Mucosa of descending colon (tissue), 3 donors: Measurements from ENCODE around the gene TM7SF2. TPM values are rescaled to one million over a fixed set of nuclear protein-coding genes. Genes with fewer than 3 reads are reported as not detected.

Experiments
- ATAC-seq: fragments of 200-7000 bp; cut with Tn5 transposase; one replicate; pipeline ENCODE4 v1.9.1; 2020; ENCODE audit warnings: mild to moderate bottlenecking, moderate library complexity
- DNase-seq, 3 donors: peaks; one replicate each; pipeline ENCODE4 v3.0.0-alpha.2; 2020
- H3K36me3 ChIP-seq: fragments of 200-600 bp; one replicate; pipeline ENCODE4 v1.8.0; 2021; ENCODE audit warnings: low read depth, mild to moderate bottlenecking
- H3K4me1 ChIP-seq: fragments of 200-600 bp; one replicate; pipeline ENCODE4 v1.8.0; 2021; ENCODE audit warnings: low read depth, mild to moderate bottlenecking
- H3K4me3 ChIP-seq: fragments of 200-600 bp; one replicate; pipeline ENCODE4 v1.8.0; 2021; ENCODE audit warnings: mild to moderate bottlenecking
- H3K9me3 ChIP-seq: fragments of 200-600 bp; one replicate; pipeline ENCODE4 v1.8.0; 2021; ENCODE audit warnings: mild to moderate bottlenecking
- intact Hi-C, 2 donors: fragments of 100-400 bp; cut with DNase I in 1 of 2; cut with micrococcal nuclease in 1 of 2; formaldehyde crosslinking; loops; one replicate each; pipeline versions ENCODE4 v1.11.0 to v1.11.1; 2022; cut with DNase I, micrococcal nuclease
- total RNA-seq, 3 donors: library from RNA; stranded (reverse); fragmentation: NEBNext Ultra II Directional in 2 of 3; extraction: Animal tissue kit (Norgen Biotek cat#: 25700) in 2 of 3; gene quantifications; one replicate each; pipeline versions ENCODE4 v1.2.1 to v1.2.4, GENCODE V29; 2021 to 2023
- TF ChIP-seq, protein P1 (sequence below): fragments of 200-600 bp; IDR thresholded peaks from one replicate; pipeline ENCODE4 v1.8.0; 2022; ENCODE audit warnings: antibody characterized with exemption, mild to moderate bottlenecking
- donor health status: DM: no; HTN: no; CAD: no; lungs with moderate emphysema.
- donor health status: DM: no; HTN: no; CAD: no.
- donor health status: DM: no; HTN: yes; CAD: no.

Gene TM7SF2
- total RNA-seq, 3 donors from 2014 or later: 13.1 to 25.7 (median 23.6) TPM

DNA sequence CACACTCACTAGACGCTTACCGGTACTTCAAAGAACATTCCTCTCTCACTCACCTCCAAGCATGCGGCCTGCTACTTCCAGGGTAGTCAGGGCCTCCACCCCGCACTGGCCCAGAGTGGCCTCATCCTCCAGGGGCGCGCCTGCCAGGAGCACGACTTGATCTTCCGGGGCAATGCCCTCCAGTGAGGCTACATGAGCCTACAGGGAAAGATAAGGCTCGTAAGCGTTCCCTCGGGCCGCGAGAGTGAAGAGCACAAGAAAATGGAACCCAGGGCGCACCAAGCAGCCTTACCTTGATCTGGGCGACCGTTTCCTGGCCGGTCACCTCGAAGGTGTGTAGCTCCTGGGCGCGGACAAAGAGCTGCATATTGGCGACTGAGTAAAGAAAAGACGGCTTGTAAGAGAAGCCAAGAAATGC is 9.8 kb downstream of the TM7SF2 start:
- intact Hi-C loops: no loop called here

DNA sequence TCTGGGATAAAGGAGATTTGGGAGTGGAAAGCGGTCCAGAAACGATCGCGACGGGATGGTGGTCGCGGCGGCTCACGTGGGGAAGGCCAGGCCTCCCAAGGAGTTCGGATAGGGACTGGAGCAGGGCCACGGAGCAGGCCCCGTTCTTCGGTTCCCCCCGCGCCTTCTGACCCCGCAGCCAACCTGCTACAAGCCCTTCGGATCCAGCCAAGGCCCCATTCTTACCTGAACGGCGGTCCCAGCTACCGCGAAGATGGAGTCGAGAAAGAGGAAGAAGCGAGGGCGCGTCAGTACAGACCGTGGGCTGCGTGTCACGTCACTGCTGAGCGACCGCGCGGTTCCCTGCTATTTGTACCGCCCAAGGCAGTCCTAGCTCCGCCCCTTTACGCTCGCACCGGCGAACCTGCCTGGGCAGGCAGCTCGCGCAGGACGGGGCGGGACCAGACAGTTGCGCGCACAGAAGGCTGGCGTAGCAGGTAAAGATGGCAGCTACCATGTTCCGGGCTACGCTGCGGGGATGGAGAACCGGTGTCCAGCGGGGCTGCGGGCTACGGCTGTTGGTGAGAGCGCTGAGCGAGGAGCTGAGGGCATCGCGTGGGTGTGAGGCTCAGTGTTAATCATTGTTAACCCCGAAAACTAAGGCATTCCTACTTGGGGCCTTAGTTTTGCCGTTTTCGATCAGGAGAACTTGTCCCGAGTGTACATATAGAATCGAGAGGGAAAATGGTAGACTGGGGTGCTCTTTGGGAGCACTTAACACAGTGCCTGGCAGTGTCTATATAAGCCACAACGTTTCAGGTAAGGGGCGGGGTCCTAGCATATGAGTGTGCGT is 10.4 kb downstream of the TM7SF2 start, which contains the start of the genes FAU and MRPL49:
TSS of gene FAU (minus strand) at position 270 of the 832 bp plus-strand sequence. CDS start 321 bp downstream, outside the sequence.
TSS of gene MRPL49 (plus strand) at position 457 of the 832 bp plus-strand sequence. CDS start at position 483, 26 bp downstream.
- intact Hi-C loops: no loop called here
- peaks cover 23% of the 10 kb centered on the region for H3K4me1 ChIP-seq
- ATAC-seq: peak; percentile 83
- TF ChIP-seq, protein P1, sequence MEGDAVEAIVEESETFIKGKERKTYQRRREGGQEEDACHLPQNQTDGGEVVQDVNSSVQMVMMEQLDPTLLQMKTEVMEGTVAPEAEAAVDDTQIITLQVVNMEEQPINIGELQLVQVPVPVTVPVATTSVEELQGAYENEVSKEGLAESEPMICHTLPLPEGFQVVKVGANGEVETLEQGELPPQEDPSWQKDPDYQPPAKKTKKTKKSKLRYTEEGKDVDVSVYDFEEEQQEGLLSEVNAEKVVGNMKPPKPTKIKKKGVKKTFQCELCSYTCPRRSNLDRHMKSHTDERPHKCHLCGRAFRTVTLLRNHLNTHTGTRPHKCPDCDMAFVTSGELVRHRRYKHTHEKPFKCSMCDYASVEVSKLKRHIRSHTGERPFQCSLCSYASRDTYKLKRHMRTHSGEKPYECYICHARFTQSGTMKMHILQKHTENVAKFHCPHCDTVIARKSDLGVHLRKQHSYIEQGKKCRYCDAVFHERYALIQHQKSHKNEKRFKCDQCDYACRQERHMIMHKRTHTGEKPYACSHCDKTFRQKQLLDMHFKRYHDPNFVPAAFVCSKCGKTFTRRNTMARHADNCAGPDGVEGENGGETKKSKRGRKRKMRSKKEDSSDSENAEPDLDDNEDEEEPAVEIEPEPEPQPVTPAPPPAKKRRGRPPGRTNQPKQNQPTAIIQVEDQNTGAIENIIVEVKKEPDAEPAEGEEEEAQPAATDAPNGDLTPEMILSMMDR: no peak
- H3K4me3 ChIP-seq: peak within 1 kb of the TSS; percentile 64
- peak; percentile 98 to 100 (median 100) for DNase-seq
- H3K9me3 ChIP-seq: no peaks in the 10 kb centered on the region
- H3K36me3 ChIP-seq: peaks cover 14% of the 10 kb centered on the region

More for the DNA sequence above, 9.8 kb downstream of the TM7SF2 start:
- H3K36me3 ChIP-seq: peaks cover 10% of the 10 kb centered on the region
- ATAC-seq (peak; percentile 4), DNase-seq (peak in 2 of 3 donors; percentile 70 to 72)
- H3K4me1 ChIP-seq: peaks cover 28% of the 10 kb centered on the region
- no peaks in the 10 kb centered on the region for H3K9me3 ChIP-seq
- TF ChIP-seq, protein P1: no peak
- H3K4me3 ChIP-seq: peak overlapping the region; percentile 64

DNA sequence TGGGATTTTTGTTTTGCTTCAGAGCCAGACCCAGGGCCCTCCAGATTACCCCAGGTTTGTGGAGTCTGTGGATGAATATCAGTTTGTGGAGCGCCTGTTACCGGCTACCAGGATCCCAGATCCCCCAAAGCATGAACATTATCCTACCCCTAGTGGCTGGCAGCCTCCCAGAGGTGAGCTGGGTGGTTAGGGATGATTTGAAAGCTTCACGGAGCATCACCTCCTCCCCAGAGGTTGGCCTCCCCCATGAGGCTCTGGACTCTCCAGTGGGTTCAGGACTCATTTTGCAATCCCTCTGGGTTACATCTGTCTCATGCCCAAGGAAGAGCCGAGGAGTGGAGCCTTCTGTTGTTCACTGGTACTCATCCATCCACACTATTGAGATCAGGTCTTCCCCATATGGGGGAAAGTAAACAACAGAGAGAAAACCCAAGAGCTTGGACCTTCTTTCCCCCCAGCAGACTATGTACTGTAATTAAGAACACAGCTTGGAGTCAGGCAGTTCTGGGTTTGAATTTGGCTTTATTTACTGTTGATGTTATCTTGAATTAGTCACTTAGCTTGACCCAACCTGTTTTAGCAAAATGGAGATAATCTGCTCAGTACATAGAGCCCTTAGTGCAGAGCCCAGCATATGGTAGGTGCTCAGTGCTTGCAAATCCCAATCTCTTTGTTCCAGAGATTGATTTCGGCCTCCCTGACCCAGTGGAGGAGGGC is 13.0 kb downstream of the TM7SF2 start:
- no peak overlapping the region for H3K4me3 ChIP-seq
- H3K4me1 ChIP-seq: peaks cover 23% of the 10 kb centered on the region
- intact Hi-C loops: no loop called here
- no peak for DNase-seq
- TF ChIP-seq, protein P1: no peak
- H3K9me3 ChIP-seq: no peaks in the 10 kb centered on the region
- peaks cover 18% of the 10 kb centered on the region for H3K36me3 ChIP-seq
- ATAC-seq: no peak

DNA sequence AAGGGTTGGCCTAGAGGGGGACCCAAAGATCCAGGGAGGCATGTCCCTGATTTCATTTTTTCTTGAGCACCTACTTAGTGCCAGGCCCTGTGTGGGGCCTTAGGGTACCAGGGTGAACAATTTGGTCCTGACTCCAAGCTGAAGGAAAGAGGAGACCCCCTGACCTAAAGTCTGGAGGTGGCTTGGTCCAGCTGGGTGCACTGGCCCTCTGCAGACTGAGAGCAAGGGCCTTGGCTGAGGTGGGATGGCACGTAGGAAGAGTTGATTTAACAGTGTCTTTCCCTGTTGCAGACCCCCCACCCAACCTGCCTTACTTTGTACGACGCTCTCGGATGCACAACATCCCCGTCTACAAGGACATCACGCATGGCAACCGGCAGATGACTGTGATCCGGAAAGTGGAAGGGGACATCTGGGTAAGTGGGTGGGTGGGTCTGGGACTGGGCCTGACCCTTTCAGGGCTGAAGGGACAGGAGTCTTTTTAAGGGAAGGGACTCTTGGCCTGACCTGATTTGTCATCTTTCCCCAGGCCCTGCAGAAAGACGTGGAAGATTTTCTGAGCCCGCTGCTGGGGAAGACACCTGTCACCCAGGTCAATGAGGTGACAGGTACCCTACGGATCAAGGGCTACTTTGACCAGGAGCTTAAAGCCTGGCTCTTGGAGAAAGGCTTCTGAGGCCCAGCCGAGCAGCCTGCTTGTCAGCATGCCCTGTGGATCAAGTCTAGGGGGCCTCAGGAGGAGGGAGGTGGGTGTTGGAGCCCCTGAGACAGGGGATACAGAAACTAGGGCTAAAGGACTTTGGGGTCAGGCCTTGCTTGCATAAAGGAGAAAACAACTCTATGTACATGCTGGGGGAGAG is 13.8 kb downstream of the TM7SF2 start:
- intact Hi-C loops: no loop called here
- peaks cover 21% of the 10 kb centered on the region for H3K36me3 ChIP-seq
- TF ChIP-seq, protein P1: no peak

More for the DNA sequence above, 13.8 kb downstream of the TM7SF2 start:
- peaks cover 22% of the 10 kb centered on the region for H3K4me1 ChIP-seq
- DNase-seq (no peak), ATAC-seq (no peak)
- H3K9me3 ChIP-seq: no peaks in the 10 kb centered on the region
- no peak overlapping the region for H3K4me3 ChIP-seq
